ENCODE results near the gene BET1. TPM values are rescaled to one million over a fixed set of nuclear protein-coding genes. Genes with fewer than 3 reads are reported as not detected.

Gene BET1
- polyA plus RNA-seq, 1 donor, result 48.5 TPM

- Histone ChIP-seq H3K4me1 (ENCODE audit: control insufficient read depth, insufficient read depth, low read length) (no peaks in the 10 kb centered on the region), H3K9me3 (ENCODE audit: control insufficient read depth, low read depth, low read length) (no peaks in the 10 kb centered on the region), H3K4me3 (ENCODE audit: low read length) (no peak overlapping the region), H3K36me3 (ENCODE audit: control insufficient read depth, insufficient read depth, low read length) (no peaks in the 10 kb centered on the region), H3K27me3 (ENCODE audit: control insufficient read depth, insufficient read depth, low read length) (no peaks in the 10 kb centered on the region), H3K27ac (ENCODE audit: low read length) (no peak overlapping the region)
- WGBS (ENCODE audit: insufficient coverage, low lambda C conversion rate), result no CpG with 5 or more reads among the region's 3 CpGs
- no peak for DNase-seq
Observed at GRCh38 chr7:93964813-93965212, 39.3 kb downstream of the BET1 start.

DNA sequence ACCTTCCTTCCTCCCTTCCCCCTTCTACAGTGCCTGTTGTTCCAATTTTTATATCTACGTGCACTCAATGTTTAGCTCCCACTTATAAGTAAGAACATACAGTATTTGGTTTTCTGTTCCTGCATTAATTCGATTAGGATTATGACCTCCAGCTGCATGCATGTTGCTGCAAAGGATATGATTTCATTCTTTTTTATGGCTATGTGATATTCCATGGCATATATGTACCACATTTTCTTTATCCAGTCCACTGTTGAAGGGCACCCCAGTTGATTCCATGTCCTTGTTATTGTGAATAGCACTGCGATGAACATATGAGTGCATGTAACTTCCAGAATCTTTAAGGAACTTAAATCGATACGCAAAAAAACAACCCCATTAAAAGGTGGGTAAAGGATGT is 39.9 kb downstream of the BET1 start:
- Histone ChIP-seq H3K4me3 (ENCODE audit: low read length) (no peak overlapping the region), H3K27ac (ENCODE audit: low read length) (no peak overlapping the region), H3K36me3 (ENCODE audit: control insufficient read depth, insufficient read depth, low read length) (no peaks in the 10 kb centered on the region), H3K4me1 (ENCODE audit: control insufficient read depth, insufficient read depth, low read length) (no peaks in the 10 kb centered on the region), H3K9me3 (ENCODE audit: control insufficient read depth, low read depth, low read length) (no peaks in the 10 kb centered on the region), H3K27me3 (ENCODE audit: control insufficient read depth, insufficient read depth, low read length) (no peaks in the 10 kb centered on the region)
- no peak for DNase-seq
- 100% methylated on average over 2 of the region's 5 CpGs for WGBS (ENCODE audit: insufficient coverage, low lambda C conversion rate)

GRCh38 chr7:93960986-93961385 is 43.2 kb downstream of the BET1 start:
- Histone ChIP-seq H3K27me3 (ENCODE audit: control insufficient read depth, insufficient read depth, low read length) (no peaks in the 10 kb centered on the region), H3K36me3 (ENCODE audit: control insufficient read depth, insufficient read depth, low read length) (no peaks in the 10 kb centered on the region), H3K4me3 (ENCODE audit: low read length) (no peak overlapping the region), H3K27ac (ENCODE audit: low read length) (no peak overlapping the region), H3K9me3 (ENCODE audit: control insufficient read depth, low read depth, low read length) (no peaks in the 10 kb centered on the region), H3K4me1 (ENCODE audit: control insufficient read depth, insufficient read depth, low read length) (no peaks in the 10 kb centered on the region)
- WGBS (ENCODE audit: insufficient coverage, low lambda C conversion rate), result 100% methylated on average over 1 of the region's 3 CpGs
- DNase-seq, result no peak

GRCh38 chr7:93958651-93959050 is 45.5 kb downstream of the BET1 start:
- H3K9me3 ChIP-seq (ENCODE audit: control insufficient read depth, low read depth, low read length), result no peaks in the 10 kb centered on the region
- 97% methylated on average over 3 of the region's 3 CpGs for WGBS (ENCODE audit: insufficient coverage, low lambda C conversion rate)
- no peaks in the 10 kb centered on the region for H3K4me1 ChIP-seq (ENCODE audit: control insufficient read depth, insufficient read depth, low read length)
- no peak overlapping the region for H3K4me3 ChIP-seq (ENCODE audit: low read length)
- no peak for DNase-seq
- no peaks in the 10 kb centered on the region for H3K36me3 ChIP-seq (ENCODE audit: control insufficient read depth, insufficient read depth, low read length)
- no peaks in the 10 kb centered on the region for H3K27me3 ChIP-seq (ENCODE audit: control insufficient read depth, insufficient read depth, low read length)
- H3K27ac ChIP-seq (ENCODE audit: low read length), result no peak overlapping the region

DNA sequence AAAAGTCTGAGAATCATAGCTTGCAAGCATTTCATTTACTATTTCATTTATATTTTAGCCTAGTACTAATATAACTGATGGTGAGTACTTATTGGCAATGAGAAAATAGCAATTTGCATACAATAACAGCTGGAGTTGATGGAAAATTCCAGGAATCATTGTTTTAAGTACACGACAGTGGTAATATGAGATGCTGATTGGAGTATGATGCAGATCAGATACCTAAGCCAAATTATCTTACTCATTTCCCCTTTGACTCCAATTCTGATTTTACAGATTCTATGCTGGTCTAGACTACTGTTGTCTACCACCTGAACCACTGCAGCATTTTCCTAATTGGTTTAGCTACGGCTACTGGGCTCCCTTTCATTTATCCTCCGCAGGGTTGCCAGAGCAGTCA is 45.9 kb downstream of the BET1 start:
- Histone ChIP-seq H3K4me1 (ENCODE audit: control insufficient read depth, insufficient read depth, low read length) (no peaks in the 10 kb centered on the region), H3K27me3 (ENCODE audit: control insufficient read depth, insufficient read depth, low read length) (no peaks in the 10 kb centered on the region), H3K36me3 (ENCODE audit: control insufficient read depth, insufficient read depth, low read length) (no peaks in the 10 kb centered on the region), H3K27ac (ENCODE audit: low read length) (no peak overlapping the region), H3K9me3 (ENCODE audit: control insufficient read depth, low read depth, low read length) (no peaks in the 10 kb centered on the region), H3K4me3 (ENCODE audit: low read length) (no peak overlapping the region)
- whole genome bisulfite sequencing (ENCODE audit: insufficient coverage, low lambda C conversion rate), result 80% methylated on average over 1 of the region's 3 CpGs
- DNase-seq, result no peak

DNA sequence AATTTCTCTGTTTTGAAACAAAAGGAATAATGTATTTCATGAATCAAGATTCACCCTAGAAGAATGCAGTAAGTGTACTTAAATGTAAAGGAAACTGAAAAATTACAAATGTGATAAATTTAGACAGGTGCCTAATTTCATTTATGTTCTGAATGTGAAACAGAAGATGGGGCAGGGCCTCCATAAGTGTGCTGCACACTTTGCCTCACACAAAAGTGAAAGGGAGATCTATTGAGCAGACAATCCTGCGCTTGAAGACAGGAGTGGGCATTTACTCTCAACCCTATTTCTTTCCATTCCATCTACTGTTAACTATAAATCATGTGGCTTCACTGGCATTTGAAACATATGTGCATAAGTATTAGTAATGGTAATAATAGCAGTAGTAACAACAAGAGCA is 46.4 kb downstream of the BET1 start:
- no CpG with 5 or more reads among the region's 1 CpG for WGBS (ENCODE audit: insufficient coverage, low lambda C conversion rate)
- no peaks in the 10 kb centered on the region for H3K4me1 ChIP-seq (ENCODE audit: control insufficient read depth, insufficient read depth, low read length)
- H3K27me3 ChIP-seq (ENCODE audit: control insufficient read depth, insufficient read depth, low read length), result no peaks in the 10 kb centered on the region
- H3K36me3 ChIP-seq (ENCODE audit: control insufficient read depth, insufficient read depth, low read length), result no peaks in the 10 kb centered on the region
- H3K9me3 ChIP-seq (ENCODE audit: control insufficient read depth, low read depth, low read length), result no peaks in the 10 kb centered on the region
- no peak for DNase-seq
- H3K4me3 ChIP-seq (ENCODE audit: low read length), result no peak overlapping the region
- no peak overlapping the region for H3K27ac ChIP-seq (ENCODE audit: low read length)

- WGBS (ENCODE audit: insufficient coverage, low lambda C conversion rate), result no CpG with 5 or more reads among the region's 2 CpGs
- H3K36me3 ChIP-seq (ENCODE audit: control insufficient read depth, insufficient read depth, low read length), result no peaks in the 10 kb centered on the region
- no peak for DNase-seq
- no peak overlapping the region for H3K27ac ChIP-seq (ENCODE audit: low read length)
- no peaks in the 10 kb centered on the region for H3K4me1 ChIP-seq (ENCODE audit: control insufficient read depth, insufficient read depth, low read length)
- no peaks in the 10 kb centered on the region for H3K27me3 ChIP-seq (ENCODE audit: control insufficient read depth, insufficient read depth, low read length)
- H3K9me3 ChIP-seq (ENCODE audit: control insufficient read depth, low read depth, low read length), result no peaks in the 10 kb centered on the region
- no peak overlapping the region for H3K4me3 ChIP-seq (ENCODE audit: low read length)
Observed at GRCh38 chr7:93955304-93955703, 48.9 kb downstream of the BET1 start.

DNA sequence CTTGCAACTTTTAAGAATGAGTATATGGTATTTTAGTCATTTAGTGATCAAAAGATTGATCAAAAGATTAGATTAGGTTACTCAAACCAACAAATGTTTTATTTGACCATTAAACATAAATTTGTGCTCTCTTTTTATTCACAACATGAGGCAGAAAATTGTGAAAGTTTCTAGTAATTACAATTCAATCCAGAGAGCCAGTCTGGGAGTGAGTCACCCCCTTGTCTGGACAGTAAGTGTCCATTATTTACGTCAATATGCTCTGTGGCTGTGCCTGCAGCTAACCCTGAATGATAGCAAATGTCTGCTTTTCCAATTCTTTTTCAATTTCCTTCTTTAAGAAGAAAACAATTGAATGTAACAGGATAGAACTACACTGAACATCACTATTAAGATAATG is 54.7 kb downstream of the BET1 start:
- H3K9me3 ChIP-seq (ENCODE audit: control insufficient read depth, low read depth, low read length), result no peaks in the 10 kb centered on the region
- no peak overlapping the region for H3K27ac ChIP-seq (ENCODE audit: low read length)
- no peak overlapping the region for H3K4me3 ChIP-seq (ENCODE audit: low read length)
- WGBS (ENCODE audit: insufficient coverage, low lambda C conversion rate), result 100% methylated on average over 1 of the region's 1 CpG
- H3K36me3 ChIP-seq (ENCODE audit: control insufficient read depth, insufficient read depth, low read length), result no peaks in the 10 kb centered on the region
- H3K4me1 ChIP-seq (ENCODE audit: control insufficient read depth, insufficient read depth, low read length), result no peaks in the 10 kb centered on the region
- no peak for DNase-seq
- no peaks in the 10 kb centered on the region for H3K27me3 ChIP-seq (ENCODE audit: control insufficient read depth, insufficient read depth, low read length)

GRCh38 chr7:93948873-93949272 is 55.3 kb downstream of the BET1 start:
- no CpG with 5 or more reads among the region's 2 CpGs for WGBS (ENCODE audit: insufficient coverage, low lambda C conversion rate)
- no peaks in the 10 kb centered on the region for H3K36me3 ChIP-seq (ENCODE audit: control insufficient read depth, insufficient read depth, low read length)
- H3K9me3 ChIP-seq (ENCODE audit: control insufficient read depth, low read depth, low read length), result no peaks in the 10 kb centered on the region
- H3K27me3 ChIP-seq (ENCODE audit: control insufficient read depth, insufficient read depth, low read length), result no peaks in the 10 kb centered on the region
- H3K27ac ChIP-seq (ENCODE audit: low read length), result no peak overlapping the region
- no peaks in the 10 kb centered on the region for H3K4me1 ChIP-seq (ENCODE audit: control insufficient read depth, insufficient read depth, low read length)
- no peak for DNase-seq
- no peak overlapping the region for H3K4me3 ChIP-seq (ENCODE audit: low read length)

- Histone ChIP-seq H3K4me1 (ENCODE audit: control insufficient read depth, insufficient read depth, low read length) (no peaks in the 10 kb centered on the region), H3K36me3 (ENCODE audit: control insufficient read depth, insufficient read depth, low read length) (no peaks in the 10 kb centered on the region), H3K9me3 (ENCODE audit: control insufficient read depth, low read depth, low read length) (no peaks in the 10 kb centered on the region), H3K4me3 (ENCODE audit: low read length) (no peak overlapping the region), H3K27me3 (ENCODE audit: control insufficient read depth, insufficient read depth, low read length) (no peaks in the 10 kb centered on the region), H3K27ac (ENCODE audit: low read length) (no peak overlapping the region)
- no peak for DNase-seq
- no CpG with 5 or more reads among the region's 1 CpG for WGBS (ENCODE audit: insufficient coverage, low lambda C conversion rate)
Observed at GRCh38 chr7:93948106-93948505, 56.0 kb downstream of the BET1 start.

DNA sequence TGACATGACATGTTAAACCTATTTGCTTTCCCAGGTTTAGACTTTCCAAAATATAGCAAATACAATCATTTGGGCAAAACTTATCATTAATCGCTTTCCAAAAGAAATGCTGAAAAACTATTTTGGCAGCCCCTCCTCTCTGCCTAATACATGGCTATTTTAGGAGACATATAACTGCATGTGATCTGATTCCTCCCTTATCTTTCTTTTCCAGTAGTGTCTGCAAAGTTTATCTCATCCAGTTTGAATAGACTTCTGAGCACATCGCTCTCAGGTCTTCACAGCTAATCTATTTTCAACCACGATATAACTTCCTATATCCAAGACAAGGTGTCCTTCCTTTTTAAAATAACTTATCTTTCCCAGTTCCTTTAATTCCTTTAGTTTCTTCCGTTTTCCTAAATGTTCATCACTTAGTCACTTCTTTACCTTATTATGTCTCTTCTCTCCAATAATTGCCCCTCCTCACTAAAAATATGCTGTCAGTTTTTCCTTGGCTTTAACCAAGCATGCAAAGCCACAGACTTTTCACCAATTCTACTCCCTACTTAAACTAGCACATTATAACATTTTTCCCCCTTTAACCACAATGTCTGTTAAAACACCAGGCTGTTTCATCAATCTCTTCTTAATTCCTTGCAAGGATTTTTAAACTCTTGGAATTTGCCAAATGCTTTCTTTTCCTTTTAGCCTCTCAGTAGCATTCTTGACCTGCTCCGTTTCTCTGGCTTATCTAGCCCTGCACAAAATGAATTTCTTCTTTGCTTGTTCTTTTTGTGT is 58.2 kb downstream of the BET1 start:
- 90% methylated on average over 5 of the region's 5 CpGs for WGBS (ENCODE audit: insufficient coverage, low lambda C conversion rate)
- Histone ChIP-seq H3K27me3 (ENCODE audit: control insufficient read depth, insufficient read depth, low read length) (no peaks in the 10 kb centered on the region), H3K27ac (ENCODE audit: low read length) (no peak overlapping the region), H3K9me3 (ENCODE audit: control insufficient read depth, low read depth, low read length) (no peaks in the 10 kb centered on the region), H3K36me3 (ENCODE audit: control insufficient read depth, insufficient read depth, low read length) (no peaks in the 10 kb centered on the region), H3K4me1 (ENCODE audit: control insufficient read depth, insufficient read depth, low read length) (no peaks in the 10 kb centered on the region), H3K4me3 (ENCODE audit: low read length) (no peak overlapping the region)
- DNase-seq, result no peak

All from large intestine (tissue), 3 donors.